ENCODE data around the gene NPR1. TPM values are rescaled to one million over a fixed set of nuclear protein-coding genes. Genes with fewer than 3 reads are reported as not detected.

The NPR1 gene
- total RNA-seq, 1 experiment from 2014 or later, result 16.5 TPM

- TF ChIP-seq ZNF281 (CRISPR knock-in tag; IDR thresholded peaks at IDR 0.05), result no peak
Measured at GRCh38 chr1:153659656-153660055, 18.8 kb upstream of the NPR1 start (continued).

- TF ChIP-seq ZNF532 (CRISPR knock-in tag; IDR thresholded peaks at IDR 0.05; ENCODE audit: borderline replicate concordance), result peak; percentile 76; the same call in 1 of the 2 replicates
- TF ChIP-seq KAT7 (CRISPR knock-in tag; IDR thresholded peaks at IDR 0.05; ENCODE audit: borderline replicate concordance), result no peak
- peak; percentile 82 for TF ChIP-seq AR (CRISPR knock-in tag; IDR thresholded peaks at IDR 0.05)
- no peak for TF ChIP-seq NR2C2 (CRISPR knock-in tag; IDR thresholded peaks at IDR 0.05)
- TF ChIP-seq NFATC4 (CRISPR knock-in tag; IDR thresholded peaks at IDR 0.05), result peak; percentile 7
- TF ChIP-seq PRRX2 (CRISPR knock-in tag; IDR thresholded peaks at IDR 0.05), result peak; percentile 75; the same call in 1 of the 2 replicates
- no peak for TF ChIP-seq ZNF121 (CRISPR knock-in tag; IDR thresholded peaks at IDR 0.05)
- 0 out of 2 replicates have a peak, but pooled peaks have one; percentile 21 for TF ChIP-seq ZNF425 (CRISPR knock-in tag; conservative IDR thresholded peaks at IDR 0.05)
- peak; percentile 86; the same call in 1 of the 2 replicates for TF ChIP-seq EMX1 (CRISPR knock-in tag; IDR thresholded peaks at IDR 0.05)
- POLR2A ChIA-PET, result interaction anchor here (0.9 kb wide), 1 partner anchor 27 kb away, joined by 3 read pairs; the partner anchor contains the start of gene CHTOP
- Mint-ChIP-seq H3K9me3 (no peaks in the 10 kb centered on the region), H3K4me1 (peaks cover 8% of the 10 kb centered on the region), H3K36me3 (peaks cover 59% of the 10 kb centered on the region), H3K27ac (peak overlapping the region; percentile 79; the same call in 1 of the 2 replicates), H3K4me3 (peak overlapping the region; percentile 29; the same call in 1 of the 2 replicates), H3K27me3 (ENCODE audit: low read depth) (no peaks in the 10 kb centered on the region)
- DNase-seq (ENCODE audit: low spot score) (no peak), ATAC-seq (no peak)
- CTCF ChIA-PET, result interaction anchor here (0.5 kb wide), 1 partner anchor 308 kb away, joined by 3 read pairs; no protein-coding TSS in a partner anchor
Measured at GRCh38 chr1:153661111-153661708, 17.3 kb upstream of the NPR1 start.
